SU-DHL-6 (cell line): ENCODE data around the gene ANKS1A.

ENCODE experiments used
- CTCF ChIP-seq: fragments of 200-600 bp; sonication (generic); IDR thresholded peaks from one replicate; pipeline ENCODE4 v1.5.1; 2017; ENCODE audit warnings: antibody characterized with exemption, mild to moderate bottlenecking, low read length, moderate library complexity; ENCODE audit not compliant: insufficient read depth, poor library complexity, severe bottlenecking
- EZH2phosphoT487 ChIP-seq: fragments of 200-600 bp; sonication (generic), shearing (Covaris generic); conservative IDR thresholded peaks from 2 replicates; pipeline ENCODE4 v1.6.1; 2018; ENCODE audit warnings: mild to moderate bottlenecking, antibody characterized with exemption, low read length, moderate library complexity, mixed read lengths

- TF ChIP-seq CTCF (no peak), EZH2phosphoT487 (no peak)
These were observed 93.4 kb downstream of the ANKS1A start for GRCh38 chr6:34982424-34982852.
